IMR-90 (cell line): ENCODE data around the gene ZEB2. TPM values are rescaled to one million over a fixed set of nuclear protein-coding genes. Genes with fewer than 3 reads are reported as not detected.

ENCODE experiments used
- ATAC-seq: fragments of 200-7000 bp; cut with Tn5 transposase; 2 replicates; pipeline ENCODE4 v1.9.1; 2020; ENCODE audit warnings: low read depth, mild to moderate bottlenecking, moderate library complexity
- BruUV-seq: library from RNA; stranded (reverse); fragments of 400-500 nt; replicated peaks from 2 replicates; lab custom pipeline; 2021; lab: Mats Ljungman, UMichigan
- CTCF ChIA-PET: fragments of 300-600 bp; formaldehyde crosslinking; extraction: SDS; loops from one replicate; lab custom pipeline; 2021; ENCODE audit warnings: antibody characterized with exemption; lab: Yijun Ruan, JAX
- POLR2A ChIA-PET: fragments of 300-600 bp; sonication (Branson Sonifier 250); formaldehyde crosslinking; loops from one replicate; lab custom pipeline; 2022; ENCODE audit warnings: antibody characterized with exemption; ENCODE audit not compliant: unreplicated experiment; lab: Charles Lee
- DNase-seq: peaks from one replicate; pipeline ENCODE4 v3.0.0; 2013
- H2AFZ ChIP-seq: replicated peaks from 2 replicates; pipeline ENCODE3; 2013; ENCODE audit warnings: low read length, mild to moderate bottlenecking; ENCODE audit not compliant: poor library complexity
- H2AK5ac ChIP-seq: 2 replicates; pipeline ENCODE4 v1.6.1; 2013; ENCODE audit warnings: low read depth, low read length, inconsistent platforms
- H2AK9ac ChIP-seq: replicated peaks from 2 replicates; pipeline ENCODE3; 2013; ENCODE audit warnings: mild to moderate bottlenecking, low read depth, low read length, moderate library complexity; ENCODE audit not compliant: poor library complexity
- H2BK120ac ChIP-seq: 2 replicates; pipeline ENCODE4 v1.6.1; 2013; ENCODE audit warnings: low read depth, low read length, inconsistent platforms
- H2BK15ac ChIP-seq: 3 replicates; pipeline ENCODE4 v1.6.1; 2013; ENCODE audit warnings: low read depth, low read length, inconsistent platforms
- H2BK20ac ChIP-seq: 2 replicates; pipeline ENCODE4 v1.6.1; 2013; ENCODE audit warnings: low read depth, mild to moderate bottlenecking, inconsistent platforms, low read length, moderate library complexity
- H2BK5ac ChIP-seq: 2 replicates; pipeline ENCODE4 v1.6.1; 2013; ENCODE audit warnings: mild to moderate bottlenecking, low read depth, low read length, inconsistent platforms; ENCODE audit not compliant: poor library complexity, severe bottlenecking
- H3K14ac ChIP-seq: replicated peaks from 2 replicates; pipeline ENCODE4 v1.6.1; 2013; ENCODE audit warnings: low read depth, low read length, inconsistent platforms
- H3K18ac ChIP-seq: 2 replicates; pipeline ENCODE4 v1.6.1; 2013; ENCODE audit warnings: low read depth, low read length, control low read depth
- H3K23ac ChIP-seq: 2 replicates; pipeline ENCODE4 v1.6.1; 2013; ENCODE audit warnings: low read depth, low read length, inconsistent platforms
- H3K27ac ChIP-seq: 2 replicates; pipeline ENCODE4 v1.5.1; 2013; ENCODE audit warnings: mild to moderate bottlenecking, control low read depth, low read length; ENCODE audit not compliant: insufficient read depth
- H3K27me3 ChIP-seq: 2 replicates; pipeline ENCODE4 v1.6.1; 2013; ENCODE audit warnings: low read length; ENCODE audit not compliant: control insufficient read depth, insufficient read depth
- H3K36me3 ChIP-seq: 2 replicates; pipeline ENCODE4 v1.6.1; 2013; ENCODE audit warnings: low read length, mixed read lengths; ENCODE audit not compliant: control insufficient read depth, insufficient read depth
- H3K4ac ChIP-seq: 2 replicates; pipeline ENCODE4 v1.6.1; 2013; ENCODE audit warnings: low read depth, low read length, inconsistent platforms
- H3K4me1 ChIP-seq: 2 replicates; pipeline ENCODE4 v1.6.1; 2013; ENCODE audit warnings: low read length, mixed read lengths; ENCODE audit not compliant: control insufficient read depth, insufficient read depth
- H3K4me2 ChIP-seq: 2 replicates; pipeline ENCODE4 v1.6.1; 2013; ENCODE audit warnings: low read depth, mild to moderate bottlenecking, control low read depth, low read length, moderate library complexity
- H3K4me3 ChIP-seq: 2 replicates; pipeline ENCODE4 v1.5.1; 2013; ENCODE audit warnings: low read depth, mild to moderate bottlenecking, control low read depth, low read length, moderate library complexity; ENCODE audit not compliant: insufficient read depth
- H3K56ac ChIP-seq: 2 replicates; pipeline ENCODE4 v1.6.1; 2013; ENCODE audit warnings: low read length, inconsistent platforms; ENCODE audit not compliant: insufficient read depth; ENCODE audit errors: extremely low read depth
- H3K79me1 ChIP-seq, 2 experiments: 2 replicates each; pipeline ENCODE4 v1.6.1; 2013; ENCODE audit warnings: low read length in 2 of 2, inconsistent platforms in 1 of 2, low read depth in 1 of 2
- H3K9ac ChIP-seq: 2 replicates; pipeline ENCODE4 v1.6.1; 2013; ENCODE audit warnings: low read depth, low read length, control low read depth
- H3K9me1 ChIP-seq: 2 replicates; pipeline ENCODE4 v1.6.1; 2013; ENCODE audit warnings: low read length, inconsistent platforms; ENCODE audit not compliant: insufficient read depth
- H3K9me3 ChIP-seq: 2 replicates; pipeline ENCODE4 v1.6.1; 2013; ENCODE audit warnings: low read length; ENCODE audit not compliant: control insufficient read depth, insufficient read depth
- H4K20me1 ChIP-seq: 2 replicates; pipeline ENCODE4 v1.6.1; 2013; ENCODE audit warnings: low read length, inconsistent platforms; ENCODE audit not compliant: insufficient read depth
- H4K5ac ChIP-seq: 2 replicates; pipeline ENCODE4 v1.6.1; 2013; ENCODE audit warnings: mild to moderate bottlenecking, low read depth, low read length, control low read depth
- H4K8ac ChIP-seq, 2 experiments: 2 replicates each; pipeline ENCODE4 v1.6.1; 2013; ENCODE audit warnings: low read depth in 2 of 2, low read length in 2 of 2, control low read depth in 1 of 2, inconsistent platforms in 1 of 2
- H4K91ac ChIP-seq: 2 replicates; pipeline ENCODE4 v1.6.1; 2013; ENCODE audit warnings: low read depth, low read length, inconsistent platforms; ENCODE audit not compliant: insufficient read depth
- BHLHE40 ChIP-seq: fragments of 150-350 bp; IDR thresholded peaks from 2 replicates; pipeline ENCODE4 v1.6.1; 2016; ENCODE audit warnings: mild to moderate bottlenecking, low read depth, low read length
- CEBPB ChIP-seq: IDR thresholded peaks from 2 replicates; pipeline ENCODE4 v1.6.1; 2012; ENCODE audit warnings: low read depth, low read length, improper control_type of control experiment
- CHD1 ChIP-seq: IDR thresholded peaks from 2 replicates; pipeline ENCODE4 v1.6.1; 2012; ENCODE audit warnings: low read depth, low read length, improper control_type of control experiment
- FOS ChIP-seq: fragments of 150-350 bp; IDR thresholded peaks from 2 replicates; pipeline ENCODE4 v1.6.1; 2016; ENCODE audit warnings: low read depth, low read length
- MAFK ChIP-seq: IDR thresholded peaks from 2 replicates; pipeline ENCODE4 v1.6.1; 2012; ENCODE audit warnings: low read depth, low read length, improper control_type of control experiment
- MAZ ChIP-seq: IDR thresholded peaks from 2 replicates; pipeline ENCODE4 v1.6.1; 2012; ENCODE audit warnings: low read depth, mild to moderate bottlenecking, low read length, improper control_type of control experiment, moderate library complexity, borderline replicate concordance
- MXI1 ChIP-seq: IDR thresholded peaks from 2 replicates; pipeline ENCODE4 v1.6.1; 2012; ENCODE audit warnings: low read depth, mild to moderate bottlenecking, low read length, moderate library complexity, borderline replicate concordance
- NFE2L2 ChIP-seq: fragments of 150-350 bp; IDR thresholded peaks from 2 replicates; pipeline ENCODE4 v1.6.1; 2016; ENCODE audit warnings: low read depth, mild to moderate bottlenecking, low read length
- POLR2A ChIP-seq: IDR thresholded peaks from 2 replicates; pipeline ENCODE4 v1.6.1; 2012; ENCODE audit warnings: mild to moderate bottlenecking, low read depth, low read length
- RAD21 ChIP-seq: IDR thresholded peaks from 2 replicates; pipeline ENCODE4 v1.6.1; 2012; ENCODE audit warnings: low read length, improper control_type of control experiment
- RCOR1 ChIP-seq: IDR thresholded peaks from 2 replicates; pipeline ENCODE4 v1.6.1; 2012; ENCODE audit warnings: mild to moderate bottlenecking, low read length, improper control_type of control experiment; ENCODE audit not compliant: insufficient replicate concordance
- RFX5 ChIP-seq: IDR thresholded peaks from 2 replicates; pipeline ENCODE4 v1.8.0; 2012; ENCODE audit warnings: low read depth, mild to moderate bottlenecking, low read length, moderate library complexity
- SMC3 ChIP-seq: fragments of 150-350 bp; IDR thresholded peaks from 2 replicates; pipeline ENCODE4 v1.6.1; 2016; ENCODE audit warnings: low read depth, mild to moderate bottlenecking, antibody characterized with exemption, low read length, moderate library complexity
- WGBS, 2 experiments: methylation state at CpG; one replicate each; pipeline versions ENCODE4 v1.1.5 to v1.1.7; 2013; ENCODE audit warnings: missing lambda C conversion rate in 2 of 2; ENCODE audit not compliant: insufficient read length in 1 of 2; ENCODE audit errors: extremely low coverage in 2 of 2; 5-methylcytosine and 5-hydroxymethylcytosine counted together
- dilution Hi-C: fragments of 300-500 bp; cut with HindIII; formaldehyde crosslinking; loops from one replicate; pipeline ENCODE4 v1.14.3; 2018; ENCODE audit warnings: low sequenced_read_pairs; ENCODE audit not compliant: unreplicated experiment
- in situ Hi-C: fragments of 300-500 bp; cut with MboI; formaldehyde crosslinking; loops from 3 replicates; pipeline ENCODE4 v1.14.3; 2019; ENCODE audit warnings: low sequenced_read_pairs, inconsistent platforms, mixed read lengths
- intact Hi-C: fragments of 100-400 bp; cut with micrococcal nuclease; formaldehyde crosslinking; loops from 2 replicates; pipeline ENCODE4 v1.10.0; 2022
- polyA plus RNA-seq, 3 experiments: library from polyadenylated mRNA; depleted of rRNA; stranded (reverse); fragments of >200 nt; gene quantifications; 2 replicates each; pipeline ENCODE4 v1.2.3, GENCODE V29; 2012; ENCODE audit warnings: low replicate concordance in 1 of 3
- total RNA-seq: library from RNA; depleted of rRNA; stranded (reverse); fragments of >200 nt; gene quantifications from 2 replicates; pipeline ENCODE4 v1.2.3, GENCODE V29; 2012
- TF ChIP-seq, protein P1 (sequence below): fragments of 150-350 bp; IDR thresholded peaks from 2 replicates; pipeline ENCODE4 v1.6.1; 2017; ENCODE audit warnings: mild to moderate bottlenecking, antibody characterized with exemption, low read length, low read depth
- TF ChIP-seq, protein P2 (sequence below): fragments of 150-350 bp; IDR thresholded peaks from 2 replicates; pipeline ENCODE4 v1.6.1; 2016; ENCODE audit warnings: low read depth, mild to moderate bottlenecking, low read length, moderate library complexity, borderline replicate concordance
- TF ChIP-seq, protein P3 (sequence below): conservative IDR thresholded peaks from 2 replicates; pipeline ENCODE4 v1.5.1; 2012; ENCODE audit warnings: mild to moderate bottlenecking, low read depth, low read length, improper control_type of control experiment

ZEB2 gene
- total and polyA plus RNA-seq, 2 of the 4 experiments (the other 2 are of a cell fraction): 22.4 to 50.9 TPM

DNA sequence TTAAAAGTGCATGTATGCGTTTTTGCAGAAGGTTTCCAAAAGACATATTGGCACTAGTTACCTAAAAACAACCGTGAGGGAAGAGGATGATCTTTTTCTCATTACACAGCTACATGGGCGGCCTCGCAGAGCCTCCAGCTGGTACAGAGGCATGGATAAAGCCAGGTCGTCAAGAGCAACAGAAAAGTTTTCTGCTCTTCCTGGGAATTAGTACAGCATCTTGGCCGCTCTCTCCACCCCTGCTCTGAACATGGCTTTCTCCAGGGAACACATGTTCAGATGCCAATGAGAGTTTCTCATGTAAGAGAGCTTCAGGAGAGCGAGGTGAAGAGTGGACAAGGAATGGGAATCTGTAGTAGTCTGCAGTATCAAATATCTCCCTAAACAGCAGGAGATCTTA, 108.4 kb downstream of the ZEB2 start:
- Histone ChIP-seq H2AFZ (no peak overlapping the region), H3K23ac (no peak overlapping the region), H2AK9ac (no peak overlapping the region), H3K4me3 (no peak overlapping the region), H3K18ac (no peak overlapping the region), H2BK5ac (no peak overlapping the region), H3K79me1 (peaks cover 21% of the 10 kb centered on the region in 2 experiments), H3K27me3 (no peaks in the 10 kb centered on the region), H4K91ac (no peak overlapping the region), H3K4me1 (peaks cover 7% of the 10 kb centered on the region), H3K9ac (no peak overlapping the region), H3K4me2 (no peak overlapping the region), H3K14ac (no peak overlapping the region), H2BK20ac (no peak overlapping the region), H4K8ac (no peak overlapping the region), H4K5ac (no peak overlapping the region), H2BK15ac (no peak overlapping the region), H3K9me3 (no peaks in the 10 kb centered on the region), H4K20me1 (no peaks in the 10 kb centered on the region), H3K9me1 (peaks cover 3% of the 10 kb centered on the region), H3K56ac (no peak overlapping the region), H3K27ac (no peak overlapping the region), H3K4ac (no peak overlapping the region), H2AK5ac (no peak overlapping the region), H3K36me3 (peaks cover 7% of the 10 kb centered on the region), H2BK120ac (no peak overlapping the region)
- CTCF ChIA-PET: no interaction called here
- in situ Hi-C loops (no loop called here), dilution Hi-C loops (no loop called here), intact Hi-C loops (no loop called here)
- DNase-seq (no peak), ATAC-seq (no peak)
- BruUV-seq: no TSS peak
- POLR2A ChIA-PET: no interaction called here
- no CpG with 5 or more reads among the region's 7 CpGs for WGBS, 2 experiments
- TF ChIP-seq RCOR1: no peak
- no peak for TF ChIP-seq CEBPB
- no peak for TF ChIP-seq MAFK
- no peak for TF ChIP-seq MAZ
- TF ChIP-seq CHD1: no peak
- no peak for TF ChIP-seq FOS
- TF ChIP-seq, protein P1, sequence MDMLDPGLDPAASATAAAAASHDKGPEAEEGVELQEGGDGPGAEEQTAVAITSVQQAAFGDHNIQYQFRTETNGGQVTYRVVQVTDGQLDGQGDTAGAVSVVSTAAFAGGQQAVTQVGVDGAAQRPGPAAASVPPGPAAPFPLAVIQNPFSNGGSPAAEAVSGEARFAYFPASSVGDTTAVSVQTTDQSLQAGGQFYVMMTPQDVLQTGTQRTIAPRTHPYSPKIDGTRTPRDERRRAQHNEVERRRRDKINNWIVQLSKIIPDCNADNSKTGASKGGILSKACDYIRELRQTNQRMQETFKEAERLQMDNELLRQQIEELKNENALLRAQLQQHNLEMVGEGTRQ: no peak
- no peak for TF ChIP-seq RAD21
- no peak for TF ChIP-seq SMC3
- no peak for TF ChIP-seq RFX5
- TF ChIP-seq BHLHE40: no peak
- TF ChIP-seq NFE2L2: no peak
- TF ChIP-seq, protein P2, sequence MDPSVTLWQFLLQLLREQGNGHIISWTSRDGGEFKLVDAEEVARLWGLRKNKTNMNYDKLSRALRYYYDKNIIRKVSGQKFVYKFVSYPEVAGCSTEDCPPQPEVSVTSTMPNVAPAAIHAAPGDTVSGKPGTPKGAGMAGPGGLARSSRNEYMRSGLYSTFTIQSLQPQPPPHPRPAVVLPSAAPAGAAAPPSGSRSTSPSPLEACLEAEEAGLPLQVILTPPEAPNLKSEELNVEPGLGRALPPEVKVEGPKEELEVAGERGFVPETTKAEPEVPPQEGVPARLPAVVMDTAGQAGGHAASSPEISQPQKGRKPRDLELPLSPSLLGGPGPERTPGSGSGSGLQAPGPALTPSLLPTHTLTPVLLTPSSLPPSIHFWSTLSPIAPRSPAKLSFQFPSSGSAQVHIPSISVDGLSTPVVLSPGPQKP: no peak
- TF ChIP-seq, protein P3, sequence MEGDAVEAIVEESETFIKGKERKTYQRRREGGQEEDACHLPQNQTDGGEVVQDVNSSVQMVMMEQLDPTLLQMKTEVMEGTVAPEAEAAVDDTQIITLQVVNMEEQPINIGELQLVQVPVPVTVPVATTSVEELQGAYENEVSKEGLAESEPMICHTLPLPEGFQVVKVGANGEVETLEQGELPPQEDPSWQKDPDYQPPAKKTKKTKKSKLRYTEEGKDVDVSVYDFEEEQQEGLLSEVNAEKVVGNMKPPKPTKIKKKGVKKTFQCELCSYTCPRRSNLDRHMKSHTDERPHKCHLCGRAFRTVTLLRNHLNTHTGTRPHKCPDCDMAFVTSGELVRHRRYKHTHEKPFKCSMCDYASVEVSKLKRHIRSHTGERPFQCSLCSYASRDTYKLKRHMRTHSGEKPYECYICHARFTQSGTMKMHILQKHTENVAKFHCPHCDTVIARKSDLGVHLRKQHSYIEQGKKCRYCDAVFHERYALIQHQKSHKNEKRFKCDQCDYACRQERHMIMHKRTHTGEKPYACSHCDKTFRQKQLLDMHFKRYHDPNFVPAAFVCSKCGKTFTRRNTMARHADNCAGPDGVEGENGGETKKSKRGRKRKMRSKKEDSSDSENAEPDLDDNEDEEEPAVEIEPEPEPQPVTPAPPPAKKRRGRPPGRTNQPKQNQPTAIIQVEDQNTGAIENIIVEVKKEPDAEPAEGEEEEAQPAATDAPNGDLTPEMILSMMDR: no peak
- no peak for TF ChIP-seq POLR2A
- no peak for TF ChIP-seq MXI1
